Panc1 (cell line): ENCODE results near the gene ADSL. TPM values are rescaled to one million over a fixed set of nuclear protein-coding genes. Genes with fewer than 3 reads are reported as not detected.

ENCODE experiments used
- ATAC-seq: fragments of 200-7000 bp; cut with Tn5 transposase; 2 replicates; pipeline ENCODE4 v1.9.1; 2020; ENCODE audit warnings: mild to moderate bottlenecking, moderate library complexity
- BruUV-seq: library from RNA; stranded (reverse); fragments of 400-500 nt; replicated peaks from 2 replicates; lab custom pipeline; 2021; lab: Mats Ljungman, UMichigan
- CTCF ChIA-PET: fragments of 300-600 bp; sonication (Branson Sonifier 250); formaldehyde crosslinking; loops from one replicate; lab custom pipeline; 2022; ENCODE audit warnings: antibody characterized with exemption; lab: Charles Lee
- POLR2A ChIA-PET: fragments of 300-600 bp; sonication (Branson Sonifier 250); formaldehyde crosslinking; loops from one replicate; lab custom pipeline; 2022; ENCODE audit warnings: antibody characterized with exemption; lab: Charles Lee
- DNase-seq: peaks from one replicate; pipeline ENCODE4 v3.0.0-alpha.2; 2010; ENCODE audit warnings: low read depth, low spot score
- H3K27ac ChIP-seq: 2 replicates; pipeline ENCODE4 v1.5.1; 2011; ENCODE audit warnings: mild to moderate bottlenecking, low read length, inconsistent platforms
- H3K27me3 ChIP-seq: fragments of 200-500 bp; sonication (Bioruptor generic); 2 replicates; pipeline ENCODE4 v1.6.0; 2014; ENCODE audit warnings: low read length, inconsistent platforms; ENCODE audit not compliant: control insufficient read depth, insufficient read depth
- H3K36me3 ChIP-seq: fragments of 200-500 bp; sonication (Bioruptor generic); 2 replicates; pipeline ENCODE4 v1.5.1; 2014; ENCODE audit warnings: inconsistent platforms, mild to moderate bottlenecking, low read length, moderate library complexity; ENCODE audit not compliant: control insufficient read depth, insufficient read depth
- H3K4me1 ChIP-seq: 2 replicates; pipeline ENCODE4 v1.5.1; 2011; ENCODE audit warnings: inconsistent platforms, mild to moderate bottlenecking, low read length, moderate library complexity; ENCODE audit not compliant: control insufficient read depth, insufficient read depth
- H3K4me3 ChIP-seq, 2 experiments: 2 replicates each; pipeline ENCODE4 v1.5.1; 2011 to 2012; ENCODE audit warnings: low read depth in 2 of 2, low read length in 2 of 2, mild to moderate bottlenecking in 2 of 2, inconsistent platforms in 1 of 2, moderate library complexity in 1 of 2
- H3K9me3 ChIP-seq: fragments of 200-500 bp; sonication (Bioruptor generic); 2 replicates; pipeline ENCODE4 v1.5.1; 2014; ENCODE audit warnings: low read depth, mild to moderate bottlenecking, inconsistent platforms, low read length, moderate library complexity; ENCODE audit not compliant: control insufficient read depth, insufficient read depth
- POLR2AphosphoS5 ChIP-seq: IDR thresholded peaks from 2 replicates; pipeline ENCODE4 v1.6.1; 2012; ENCODE audit warnings: mild to moderate bottlenecking, low read depth, low read length, moderate library complexity
- SIN3A ChIP-seq: IDR thresholded peaks from 2 replicates; pipeline ENCODE4 v1.6.1; 2012; ENCODE audit warnings: low read depth, mild to moderate bottlenecking, low read length, moderate library complexity, borderline replicate concordance; ENCODE audit not compliant: insufficient read depth
- TCF7L2 ChIP-seq: IDR thresholded peaks from 2 replicates; pipeline ENCODE4 v1.6.1; 2011; ENCODE audit warnings: mild to moderate bottlenecking, low read depth, low read length, inconsistent platforms
- in situ Hi-C: cut with HindIII; loops from 2 replicates; pipeline ENCODE4 v1.10.0; 2016; ENCODE audit warnings: low sequenced_read_pairs, low pct_unique_long_range_greater_than_20kb
- intact Hi-C: fragments of 100-400 bp; cut with micrococcal nuclease; formaldehyde crosslinking; loops from one replicate; pipeline ENCODE4 v1.10.0; 2022; ENCODE audit not compliant: unreplicated experiment
- total RNA-seq: library from RNA; stranded (reverse); gene quantifications from one replicate; pipeline ENCODE4 v1.2.1, GENCODE V29; 2021; ENCODE audit not compliant: unreplicated experiment
- TF ChIP-seq, protein P1 (sequence below): fragments of 450-650 bp; IDR thresholded peaks from 2 replicates; pipeline ENCODE4 v1.5.1; 2017; ENCODE audit warnings: mild to moderate bottlenecking
- TF ChIP-seq, protein P2 (sequence below), 2 experiments: IDR thresholded peaks; 2 replicates each; pipeline ENCODE4 v1.6.1; 2011 to 2012; ENCODE audit warnings: low read depth in 2 of 2, control low read depth in 1 of 2, low read length in 1 of 2, mild to moderate bottlenecking in 1 of 2, moderate library complexity in 1 of 2; ENCODE audit not compliant: insufficient read depth in 1 of 2

The ADSL gene
- total RNA-seq, 1 experiment from 2014 or later: 107 TPM

DNA sequence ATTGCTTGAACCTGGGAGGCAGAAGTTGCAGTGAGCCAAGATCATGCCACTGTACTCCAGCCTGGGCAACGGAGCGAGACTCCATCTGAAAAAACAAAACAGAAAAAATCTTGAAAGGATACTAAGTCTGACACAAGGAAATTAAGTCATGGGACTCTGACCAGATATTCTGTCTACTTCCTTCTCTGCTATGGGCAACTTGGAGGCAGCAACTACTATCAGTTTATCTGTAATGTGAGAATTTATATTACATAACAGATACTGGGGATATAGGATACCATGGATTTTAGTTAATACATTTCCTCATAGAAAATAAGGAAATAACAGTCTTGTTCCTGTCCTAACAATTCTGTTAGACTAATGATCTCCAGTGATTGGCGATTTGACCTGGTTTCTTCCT, 22.5 kb downstream of the ADSL start:
- peaks cover 17% of the 10 kb centered on the region for H3K36me3 ChIP-seq
- peaks cover 7% of the 10 kb centered on the region for H3K4me1 ChIP-seq
- H3K9me3 ChIP-seq: no peaks in the 10 kb centered on the region
- CTCF ChIA-PET: no interaction called here
- POLR2A ChIA-PET: interaction anchor here (0.6 kb wide), 1 partner anchor 10 kb away, joined by 3 read pairs; no protein-coding TSS in a partner anchor
- intact Hi-C loops: no loop called here
- no peak overlapping the region for H3K4me3 ChIP-seq
- in situ Hi-C loops: no loop called here
- BruUV-seq: no TSS peak
- TF ChIP-seq, protein P1, sequence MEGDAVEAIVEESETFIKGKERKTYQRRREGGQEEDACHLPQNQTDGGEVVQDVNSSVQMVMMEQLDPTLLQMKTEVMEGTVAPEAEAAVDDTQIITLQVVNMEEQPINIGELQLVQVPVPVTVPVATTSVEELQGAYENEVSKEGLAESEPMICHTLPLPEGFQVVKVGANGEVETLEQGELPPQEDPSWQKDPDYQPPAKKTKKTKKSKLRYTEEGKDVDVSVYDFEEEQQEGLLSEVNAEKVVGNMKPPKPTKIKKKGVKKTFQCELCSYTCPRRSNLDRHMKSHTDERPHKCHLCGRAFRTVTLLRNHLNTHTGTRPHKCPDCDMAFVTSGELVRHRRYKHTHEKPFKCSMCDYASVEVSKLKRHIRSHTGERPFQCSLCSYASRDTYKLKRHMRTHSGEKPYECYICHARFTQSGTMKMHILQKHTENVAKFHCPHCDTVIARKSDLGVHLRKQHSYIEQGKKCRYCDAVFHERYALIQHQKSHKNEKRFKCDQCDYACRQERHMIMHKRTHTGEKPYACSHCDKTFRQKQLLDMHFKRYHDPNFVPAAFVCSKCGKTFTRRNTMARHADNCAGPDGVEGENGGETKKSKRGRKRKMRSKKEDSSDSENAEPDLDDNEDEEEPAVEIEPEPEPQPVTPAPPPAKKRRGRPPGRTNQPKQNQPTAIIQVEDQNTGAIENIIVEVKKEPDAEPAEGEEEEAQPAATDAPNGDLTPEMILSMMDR: no peak
- TF ChIP-seq, protein P2, sequence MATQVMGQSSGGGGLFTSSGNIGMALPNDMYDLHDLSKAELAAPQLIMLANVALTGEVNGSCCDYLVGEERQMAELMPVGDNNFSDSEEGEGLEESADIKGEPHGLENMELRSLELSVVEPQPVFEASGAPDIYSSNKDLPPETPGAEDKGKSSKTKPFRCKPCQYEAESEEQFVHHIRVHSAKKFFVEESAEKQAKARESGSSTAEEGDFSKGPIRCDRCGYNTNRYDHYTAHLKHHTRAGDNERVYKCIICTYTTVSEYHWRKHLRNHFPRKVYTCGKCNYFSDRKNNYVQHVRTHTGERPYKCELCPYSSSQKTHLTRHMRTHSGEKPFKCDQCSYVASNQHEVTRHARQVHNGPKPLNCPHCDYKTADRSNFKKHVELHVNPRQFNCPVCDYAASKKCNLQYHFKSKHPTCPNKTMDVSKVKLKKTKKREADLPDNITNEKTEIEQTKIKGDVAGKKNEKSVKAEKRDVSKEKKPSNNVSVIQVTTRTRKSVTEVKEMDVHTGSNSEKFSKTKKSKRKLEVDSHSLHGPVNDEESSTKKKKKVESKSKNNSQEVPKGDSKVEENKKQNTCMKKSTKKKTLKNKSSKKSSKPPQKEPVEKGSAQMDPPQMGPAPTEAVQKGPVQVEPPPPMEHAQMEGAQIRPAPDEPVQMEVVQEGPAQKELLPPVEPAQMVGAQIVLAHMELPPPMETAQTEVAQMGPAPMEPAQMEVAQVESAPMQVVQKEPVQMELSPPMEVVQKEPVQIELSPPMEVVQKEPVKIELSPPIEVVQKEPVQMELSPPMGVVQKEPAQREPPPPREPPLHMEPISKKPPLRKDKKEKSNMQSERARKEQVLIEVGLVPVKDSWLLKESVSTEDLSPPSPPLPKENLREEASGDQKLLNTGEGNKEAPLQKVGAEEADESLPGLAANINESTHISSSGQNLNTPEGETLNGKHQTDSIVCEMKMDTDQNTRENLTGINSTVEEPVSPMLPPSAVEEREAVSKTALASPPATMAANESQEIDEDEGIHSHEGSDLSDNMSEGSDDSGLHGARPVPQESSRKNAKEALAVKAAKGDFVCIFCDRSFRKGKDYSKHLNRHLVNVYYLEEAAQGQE (IDR thresholded peaks at IDR 0.05; ENCODE audit: insufficient read depth in 1 of 2, low read depth in 2 of 2, low read length in 1 of 2): no peak
- no peak for TF ChIP-seq POLR2AphosphoS5
- TF ChIP-seq TCF7L2: no peak
- TF ChIP-seq SIN3A: no peak
- no peak overlapping the region for H3K27ac ChIP-seq
- ATAC-seq (no peak), DNase-seq (no peak)
- no peaks in the 10 kb centered on the region for H3K27me3 ChIP-seq

DNA sequence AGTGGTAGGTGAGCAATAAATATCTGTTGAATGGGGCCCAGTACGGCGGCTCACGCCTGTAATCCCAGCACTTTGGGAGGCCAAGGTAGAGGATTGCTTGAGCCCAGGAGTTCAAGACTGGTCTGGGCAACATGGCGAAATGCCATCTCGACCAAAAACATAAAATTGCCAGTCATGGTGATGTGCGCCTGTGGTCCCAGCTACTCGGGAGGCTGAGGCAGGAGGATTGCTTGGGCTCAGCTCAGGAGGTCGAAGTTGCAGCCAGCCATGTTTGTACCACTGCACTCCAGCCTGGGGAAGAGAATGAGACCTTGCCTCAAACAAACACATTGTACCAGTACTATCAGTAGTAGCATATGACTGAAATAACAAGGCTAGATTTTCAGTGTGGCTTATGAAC, 28.3 kb downstream of the ADSL start:
- intact Hi-C loops: no loop called here

More for the DNA sequence above, 28.3 kb downstream of the ADSL start:
- DNase-seq: no peak
- in situ Hi-C loops: no loop called here
- ChIA-PET CTCF (no interaction called here), POLR2A (no interaction called here)
- Histone ChIP-seq H3K27ac (no peak overlapping the region), H3K4me3 (no peak overlapping the region), H3K9me3 (no peaks in the 10 kb centered on the region), H3K27me3 (no peaks in the 10 kb centered on the region), H3K36me3 (peaks cover 4% of the 10 kb centered on the region), H3K4me1 (peaks cover 7% of the 10 kb centered on the region)
- TF ChIP-seq POLR2AphosphoS5: no peak
- TF ChIP-seq, protein P2 (IDR thresholded peaks at IDR 0.05; ENCODE audit: insufficient read depth in 1 of 2, low read depth in 2 of 2, low read length in 1 of 2): no peak
- no peak for TF ChIP-seq TCF7L2
- no TSS peak for BruUV-seq
- ATAC-seq: no peak
